Endothelial cell (in vitro differentiated cells): ENCODE results near the gene CPAMD8. TPM values are rescaled to one million over a fixed set of nuclear protein-coding genes. Genes with fewer than 3 reads are reported as not detected.

Source experiments
- DNase-seq: peaks from one replicate; pipeline ENCODE4 v3.0.0; 2021; ENCODE audit warnings: low spot score
- H3K27ac Mint-ChIP-seq: one replicate; pipeline ENCODE4 v1.8.0; 2021; ENCODE audit warnings: mixed read lengths, inconsistent platforms; ENCODE audit not compliant: unreplicated experiment
- H3K27me3 Mint-ChIP-seq: one replicate; pipeline ENCODE4 v1.8.0; 2021; ENCODE audit warnings: mild to moderate bottlenecking, moderate library complexity, mixed read lengths, inconsistent platforms; ENCODE audit not compliant: unreplicated experiment
- H3K36me3 Mint-ChIP-seq: one replicate; pipeline ENCODE4 v1.8.0; 2021; ENCODE audit warnings: mild to moderate bottlenecking, low read depth, mixed read lengths, inconsistent platforms; ENCODE audit not compliant: unreplicated experiment
- H3K4me1 Mint-ChIP-seq: one replicate; pipeline ENCODE4 v1.8.0; 2021; ENCODE audit warnings: mild to moderate bottlenecking, mixed read lengths, inconsistent platforms; ENCODE audit not compliant: unreplicated experiment
- H3K4me3 Mint-ChIP-seq: one replicate; pipeline ENCODE4 v1.8.0; 2021; ENCODE audit warnings: mild to moderate bottlenecking, mixed read lengths, inconsistent platforms; ENCODE audit not compliant: unreplicated experiment
- H3K9me3 Mint-ChIP-seq: one replicate; pipeline ENCODE4 v1.8.0; 2021; ENCODE audit warnings: mixed read lengths, inconsistent platforms; ENCODE audit not compliant: unreplicated experiment
- total RNA-seq: library from RNA; stranded (reverse); fragmentation: NEBNext Ultra II Directional; extraction: Animal tissue kit (Norgen Biotek cat#: 25700); gene quantifications from one replicate; pipeline ENCODE4 v1.2.1, GENCODE V29; 2021; ENCODE audit not compliant: unreplicated experiment
- TF ChIP-seq, protein P1 (sequence below): fragments of 200-600 bp; sonication (generic); IDR thresholded peaks from one replicate; pipeline ENCODE4 v1.5.0; 2021; ENCODE audit warnings: antibody characterized with exemption; ENCODE audit not compliant: unreplicated experiment

The CPAMD8 gene
- total RNA-seq, 1 donor from 2014 or later, result 4.8 TPM

- H3K27me3 Mint-ChIP-seq, result peaks cover 4% of the 10 kb centered on the region
- H3K4me3 Mint-ChIP-seq, result no peak overlapping the region
- peaks cover 10% of the 10 kb centered on the region for H3K36me3 Mint-ChIP-seq
- no peaks in the 10 kb centered on the region for H3K4me1 Mint-ChIP-seq
- no peak overlapping the region for H3K27ac Mint-ChIP-seq
- DNase-seq, result no peak
- TF ChIP-seq, protein P1, sequence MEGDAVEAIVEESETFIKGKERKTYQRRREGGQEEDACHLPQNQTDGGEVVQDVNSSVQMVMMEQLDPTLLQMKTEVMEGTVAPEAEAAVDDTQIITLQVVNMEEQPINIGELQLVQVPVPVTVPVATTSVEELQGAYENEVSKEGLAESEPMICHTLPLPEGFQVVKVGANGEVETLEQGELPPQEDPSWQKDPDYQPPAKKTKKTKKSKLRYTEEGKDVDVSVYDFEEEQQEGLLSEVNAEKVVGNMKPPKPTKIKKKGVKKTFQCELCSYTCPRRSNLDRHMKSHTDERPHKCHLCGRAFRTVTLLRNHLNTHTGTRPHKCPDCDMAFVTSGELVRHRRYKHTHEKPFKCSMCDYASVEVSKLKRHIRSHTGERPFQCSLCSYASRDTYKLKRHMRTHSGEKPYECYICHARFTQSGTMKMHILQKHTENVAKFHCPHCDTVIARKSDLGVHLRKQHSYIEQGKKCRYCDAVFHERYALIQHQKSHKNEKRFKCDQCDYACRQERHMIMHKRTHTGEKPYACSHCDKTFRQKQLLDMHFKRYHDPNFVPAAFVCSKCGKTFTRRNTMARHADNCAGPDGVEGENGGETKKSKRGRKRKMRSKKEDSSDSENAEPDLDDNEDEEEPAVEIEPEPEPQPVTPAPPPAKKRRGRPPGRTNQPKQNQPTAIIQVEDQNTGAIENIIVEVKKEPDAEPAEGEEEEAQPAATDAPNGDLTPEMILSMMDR, result no peak
- peaks cover 14% of the 10 kb centered on the region for H3K9me3 Mint-ChIP-seq
These were observed 111.5 kb downstream of the CPAMD8 start for GRCh38 chr19:16915135-16915534.

GRCh38 chr19:16914421-16914820 lies 112.2 kb downstream of the CPAMD8 start:
- peaks cover 14% of the 10 kb centered on the region for H3K9me3 Mint-ChIP-seq
- H3K27me3 Mint-ChIP-seq, result peaks cover 4% of the 10 kb centered on the region
- H3K27ac Mint-ChIP-seq, result no peak overlapping the region
- H3K36me3 Mint-ChIP-seq, result peaks cover 10% of the 10 kb centered on the region
- no peak for DNase-seq
- H3K4me3 Mint-ChIP-seq, result no peak overlapping the region
- no peaks in the 10 kb centered on the region for H3K4me1 Mint-ChIP-seq
- TF ChIP-seq, protein P1, result no peak

DNA sequence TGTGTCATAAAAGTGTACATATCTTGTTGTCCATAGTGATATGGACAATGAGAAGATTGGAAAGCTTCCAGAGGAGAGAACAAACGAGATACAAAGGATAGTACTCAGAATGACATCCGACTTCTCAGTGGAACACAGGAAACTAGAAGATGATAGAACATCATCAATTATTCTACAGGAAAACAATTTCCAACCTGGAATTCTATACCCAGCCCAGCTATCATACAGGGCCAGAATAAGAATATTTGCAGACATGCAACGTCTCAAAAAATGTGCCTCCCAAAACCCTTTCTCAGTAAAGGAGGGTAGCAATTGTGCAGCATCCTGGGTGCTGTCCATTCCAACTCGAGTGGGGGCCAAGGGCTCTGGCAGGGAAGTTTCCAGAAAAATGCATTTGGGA lies 113.8 kb downstream of the CPAMD8 start:
- peaks cover 3% of the 10 kb centered on the region for H3K27me3 Mint-ChIP-seq
- peaks cover 10% of the 10 kb centered on the region for H3K36me3 Mint-ChIP-seq
- no peak for DNase-seq
- H3K4me3 Mint-ChIP-seq, result peak overlapping the region; percentile 47
- TF ChIP-seq, protein P1, result no peak
- H3K27ac Mint-ChIP-seq, result no peak overlapping the region
- peaks cover 14% of the 10 kb centered on the region for H3K9me3 Mint-ChIP-seq
- no peaks in the 10 kb centered on the region for H3K4me1 Mint-ChIP-seq

GRCh38 chr19:16911046-16911445 lies 115.6 kb downstream of the CPAMD8 start:
- Mint-ChIP-seq H3K27me3 (peaks cover 3% of the 10 kb centered on the region), H3K36me3 (peaks cover 10% of the 10 kb centered on the region), H3K27ac (no peak overlapping the region), H3K4me1 (no peaks in the 10 kb centered on the region), H3K4me3 (no peak overlapping the region), H3K9me3 (peaks cover 14% of the 10 kb centered on the region)
- no peak for DNase-seq
- TF ChIP-seq, protein P1, result no peak

DNA sequence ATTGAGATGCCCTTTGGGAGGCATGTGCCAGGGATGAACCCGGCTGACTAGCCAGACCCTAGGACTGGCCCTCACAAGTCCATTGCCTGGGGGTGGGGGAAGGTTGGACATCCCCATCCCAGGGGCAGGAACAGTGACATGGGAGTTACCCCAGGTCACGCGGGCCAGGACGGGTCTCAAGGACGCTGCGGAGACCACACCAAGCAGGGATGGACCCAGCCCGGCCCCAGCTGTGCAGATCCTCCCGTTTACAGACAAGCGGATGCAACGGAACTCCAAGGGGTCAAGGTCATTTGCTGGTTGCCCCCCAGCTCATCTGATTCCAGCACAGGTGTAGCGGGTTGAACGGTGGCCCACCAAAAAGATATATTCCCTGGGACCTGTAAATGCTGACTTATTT lies 117.9 kb downstream of the CPAMD8 start:
- TF ChIP-seq, protein P1, result no peak
- H3K4me1 Mint-ChIP-seq, result no peaks in the 10 kb centered on the region
- no peak overlapping the region for H3K27ac Mint-ChIP-seq
- peaks cover 10% of the 10 kb centered on the region for H3K36me3 Mint-ChIP-seq
- H3K9me3 Mint-ChIP-seq, result peaks cover 11% of the 10 kb centered on the region
- no peak for DNase-seq
- peaks cover 4% of the 10 kb centered on the region for H3K27me3 Mint-ChIP-seq
- no peak overlapping the region for H3K4me3 Mint-ChIP-seq
